ENCODE data around the gene TTR.

TTR gene

GRCh38 chr18:31609886-31610285, 18.2 kb downstream of the TTR start:
- no peak for DNase-seq (ENCODE audit: insufficient read length, low spot score)
- TF ChIP-seq PAX5 (IDR thresholded peaks at IDR 0.05; ENCODE audit: insufficient read depth, low read length, severe bottlenecking) (no peak), POLR2AphosphoS5 (IDR thresholded peaks at IDR 0.05; ENCODE audit: low read depth, low read length) (no peak), POLR2A (IDR thresholded peaks at IDR 0.05; ENCODE audit: low read depth, low read length) (no peak), TAF1 (IDR thresholded peaks at IDR 0.05; ENCODE audit: low read depth, low read length) (no peak), POU2F2 (IDR thresholded peaks at IDR 0.05; ENCODE audit: low read depth, low read length) (no peak), SPI1 (IDR thresholded peaks at IDR 0.05; ENCODE audit: low read depth, low read length) (no peak)
- peak; percentile 48 for FAIRE-seq

- TF ChIP-seq PAX5 (IDR thresholded peaks at IDR 0.05; ENCODE audit: insufficient read depth, low read length, severe bottlenecking): no peak
- TF ChIP-seq TAF1 (IDR thresholded peaks at IDR 0.05; ENCODE audit: low read depth, low read length): no peak
- no peak for TF ChIP-seq SPI1 (IDR thresholded peaks at IDR 0.05; ENCODE audit: low read depth, low read length)
- TF ChIP-seq POU2F2 (IDR thresholded peaks at IDR 0.05; ENCODE audit: low read depth, low read length): no peak
- TF ChIP-seq POLR2AphosphoS5 (IDR thresholded peaks at IDR 0.05; ENCODE audit: low read depth, low read length): no peak
- TF ChIP-seq POLR2A (IDR thresholded peaks at IDR 0.05; ENCODE audit: low read depth, low read length): no peak
- FAIRE-seq (peak; percentile 55), DNase-seq (ENCODE audit: insufficient read length, low spot score) (no peak)
Observed at GRCh38 chr18:31610286-31611205, 18.9 kb downstream of the TTR start.

DNA sequence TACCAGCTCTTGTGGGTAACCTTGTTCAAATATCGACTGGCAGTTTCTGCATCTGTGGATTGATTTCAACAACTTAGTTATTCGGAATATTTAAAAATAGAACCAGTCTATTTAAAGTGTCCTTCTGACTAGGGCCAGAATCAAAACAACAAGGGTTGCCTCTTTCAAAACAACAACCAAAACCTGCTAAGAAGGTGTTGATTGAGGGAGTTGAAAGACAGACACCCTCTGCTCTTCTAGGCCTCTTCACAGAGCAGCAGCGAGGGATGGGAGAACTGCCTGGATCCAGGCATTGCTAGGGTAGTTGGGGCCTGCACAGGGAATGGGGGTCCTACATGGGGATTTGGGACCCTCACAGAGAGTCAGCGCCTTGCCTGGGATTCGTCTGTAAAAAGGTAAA, 19.8 kb downstream of the TTR start:
- DNase-seq (ENCODE audit: insufficient read length, low spot score) (no peak), FAIRE-seq (no peak)
- TF ChIP-seq SPI1 (IDR thresholded peaks at IDR 0.05; ENCODE audit: low read depth, low read length) (no peak), PAX5 (IDR thresholded peaks at IDR 0.05; ENCODE audit: insufficient read depth, low read length, severe bottlenecking) (no peak), POLR2AphosphoS5 (IDR thresholded peaks at IDR 0.05; ENCODE audit: low read depth, low read length) (no peak)

GRCh38 chr18:31612124-31612523, 20.4 kb downstream of the TTR start:
- DNase-seq (ENCODE audit: insufficient read length, low spot score) (no peak), FAIRE-seq (no peak)
- TF ChIP-seq POLR2AphosphoS5 (IDR thresholded peaks at IDR 0.05; ENCODE audit: low read depth, low read length) (no peak), POU2F2 (IDR thresholded peaks at IDR 0.05; ENCODE audit: low read depth, low read length) (no peak), TAF1 (IDR thresholded peaks at IDR 0.05; ENCODE audit: low read depth, low read length) (no peak), POLR2A (IDR thresholded peaks at IDR 0.05; ENCODE audit: low read depth, low read length) (no peak), PAX5 (IDR thresholded peaks at IDR 0.05; ENCODE audit: insufficient read depth, low read length, severe bottlenecking) (no peak), SPI1 (IDR thresholded peaks at IDR 0.05; ENCODE audit: low read depth, low read length) (no peak)

DNA sequence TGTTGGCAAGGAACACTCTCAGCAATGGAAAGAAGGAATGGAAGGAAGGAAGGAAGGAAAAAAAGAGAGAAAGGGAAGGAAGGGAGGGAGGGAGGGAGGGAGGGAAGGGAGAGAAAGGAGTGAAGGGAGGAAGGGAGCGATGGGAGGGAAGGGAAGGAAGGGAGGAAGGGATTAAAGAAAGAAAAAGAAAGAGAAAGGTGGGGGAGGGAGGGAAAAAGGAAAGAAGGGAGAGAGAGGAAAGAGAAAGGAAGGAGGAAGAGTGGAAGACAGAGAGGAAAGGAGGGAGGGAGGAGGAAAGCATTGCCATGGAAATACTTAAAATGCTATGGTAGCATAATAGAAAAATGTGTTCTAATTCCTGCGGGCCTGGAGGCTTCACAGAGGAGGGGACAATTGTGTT, 22.4 kb downstream of the TTR start:
- DNase-seq (ENCODE audit: insufficient read length, low spot score): no peak
- FAIRE-seq: no peak
- TF ChIP-seq POLR2A (IDR thresholded peaks at IDR 0.05; ENCODE audit: low read depth, low read length) (no peak), POLR2AphosphoS5 (IDR thresholded peaks at IDR 0.05; ENCODE audit: low read depth, low read length) (no peak), POU2F2 (IDR thresholded peaks at IDR 0.05; ENCODE audit: low read depth, low read length) (no peak), PAX5 (IDR thresholded peaks at IDR 0.05; ENCODE audit: insufficient read depth, low read length, severe bottlenecking) (no peak), TAF1 (IDR thresholded peaks at IDR 0.05; ENCODE audit: low read depth, low read length) (no peak), SPI1 (IDR thresholded peaks at IDR 0.05; ENCODE audit: low read depth, low read length) (no peak)

DNA sequence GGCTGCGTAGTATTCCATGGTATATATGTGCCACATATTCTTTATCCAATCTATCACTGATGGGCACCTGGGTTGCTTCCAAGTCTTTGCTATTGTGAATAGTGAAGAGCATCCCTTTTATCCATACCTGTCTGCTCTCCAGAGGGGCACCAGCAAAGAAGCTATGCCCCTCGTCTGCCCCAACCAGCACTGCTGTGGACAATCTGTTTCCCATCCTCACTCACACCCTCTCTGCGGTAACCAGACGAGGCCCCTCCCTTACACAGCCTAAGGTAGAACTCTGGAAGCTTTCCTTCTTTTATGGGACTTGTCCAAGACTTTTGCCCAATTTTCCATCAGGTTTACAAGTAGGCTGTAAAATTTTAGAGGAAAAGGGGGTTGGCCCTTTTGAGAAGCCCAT, 24.9 kb downstream of the TTR start:
- no peak for FAIRE-seq
- TF ChIP-seq POLR2AphosphoS5 (IDR thresholded peaks at IDR 0.05; ENCODE audit: low read depth, low read length): peak; percentile 32; the same call in 1 of the 2 replicates
- TF ChIP-seq PAX5 (IDR thresholded peaks at IDR 0.05; ENCODE audit: insufficient read depth, low read length, severe bottlenecking): no peak
- DNase-seq (ENCODE audit: insufficient read length, low spot score): no peak

- TF ChIP-seq POU2F2 (IDR thresholded peaks at IDR 0.05; ENCODE audit: low read depth, low read length) (no peak), SPI1 (IDR thresholded peaks at IDR 0.05; ENCODE audit: low read depth, low read length) (no peak), POLR2AphosphoS5 (IDR thresholded peaks at IDR 0.05; ENCODE audit: low read depth, low read length) (no peak), PAX5 (IDR thresholded peaks at IDR 0.05; ENCODE audit: insufficient read depth, low read length, severe bottlenecking) (no peak), POLR2A (IDR thresholded peaks at IDR 0.05; ENCODE audit: low read depth, low read length) (no peak), TAF1 (IDR thresholded peaks at IDR 0.05; ENCODE audit: low read depth, low read length) (no peak)
- DNase-seq (ENCODE audit: insufficient read length, low spot score): no peak
- peak; percentile 38 for FAIRE-seq
Observed at GRCh38 chr18:31617031-31617717, 25.5 kb downstream of the TTR start.

- FAIRE-seq: no peak
- DNase-seq (ENCODE audit: insufficient read length, low spot score): no peak
- TF ChIP-seq POU2F2 (IDR thresholded peaks at IDR 0.05; ENCODE audit: low read depth, low read length) (no peak), POLR2A (IDR thresholded peaks at IDR 0.05; ENCODE audit: low read depth, low read length) (no peak)
Observed at GRCh38 chr18:31618801-31619200, 27.1 kb downstream of the TTR start.

DNA sequence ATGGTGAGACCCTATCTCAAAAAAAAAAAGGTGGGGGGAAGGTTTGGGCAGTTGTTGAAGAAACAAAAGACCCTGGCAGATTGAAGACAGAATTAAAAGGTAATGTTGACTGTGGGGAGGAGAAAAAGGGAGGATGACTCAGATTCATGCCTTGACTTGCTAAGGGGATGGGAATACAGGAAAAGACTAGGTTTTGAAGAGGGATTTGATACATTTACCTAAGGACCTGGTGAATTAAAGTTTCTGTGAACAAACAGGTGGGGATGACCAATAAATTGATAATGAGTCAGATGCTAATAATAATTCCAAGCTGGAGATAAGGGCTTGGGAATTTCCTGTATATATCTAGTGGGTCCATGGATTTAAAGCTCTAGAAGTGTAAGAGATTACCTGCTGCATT, 27.6 kb downstream of the TTR start:
- FAIRE-seq (no peak), DNase-seq (ENCODE audit: insufficient read length, low spot score) (no peak)
- no peak for TF ChIP-seq SPI1 (IDR thresholded peaks at IDR 0.05; ENCODE audit: low read depth, low read length)

All from GM12891 (cell line).